Posterior cingulate gyrus (tissue), 11 donors: ENCODE results near the gene F12.

Experiments
- DNase-seq, 10 donors: peaks; one replicate each; pipeline versions ENCODE4 v3.0.0 to v3.0.0-alpha.2; 2020 to 2021; ENCODE audit warnings: mixed read lengths in 3 of 10
- intact Hi-C: fragments of 100-400 bp; cut with DNase I; formaldehyde crosslinking; loops from one replicate; pipeline ENCODE4 v1.15.1; 2023

The F12 gene

GRCh38 chr5:177373806-177374205 lies 35.6 kb downstream of the F12 start:
- intact Hi-C loops: no loop called here
- DNase-seq: no peak

GRCh38 chr5:177372910-177373309 lies 36.5 kb downstream of the F12 start:
- DNase-seq: no peak
- intact Hi-C loops: no loop called here

GRCh38 chr5:177372034-177372896 lies 37.1 kb downstream of the F12 start:
- intact Hi-C loops: no loop called here
- no peak for DNase-seq

- DNase-seq: peak in 2 of 10 donors; percentile 35 to 83
- intact Hi-C loops: no loop called here
Observed at GRCh38 chr5:177371120-177372033, 38.0 kb downstream of the F12 start.

- DNase-seq: peak in 6 of 10 donors; percentile 39 to 90 (median 65)
- intact Hi-C loops: no loop called here
Observed at GRCh38 chr5:177370488-177371119, 38.8 kb downstream of the F12 start.

GRCh38 chr5:177369645-177370440 lies 39.5 kb downstream of the F12 start:
- intact Hi-C loops: no loop called here
- DNase-seq: peak in 4 of 10 donors; percentile 37 to 87 (median 82)

GRCh38 chr5:177368869-177369644 lies 40.3 kb downstream of the F12 start:
- DNase-seq: no peak
- intact Hi-C loops: no loop called here

GRCh38 chr5:177367981-177368868 lies 41.1 kb downstream of the F12 start:
- intact Hi-C loops: no loop called here

GRCh38 chr5:177367323-177367848 lies 42.0 kb downstream of the F12 start:
- intact Hi-C loops: no loop called here
- DNase-seq: peak in 1 of 10 donors; percentile 70

More at GRCh38 chr5:177367981-177368868, 41.1 kb downstream of the F12 start:
- DNase-seq: peak in 1 of 10 donors; percentile 53

GRCh38 chr5:177366528-177367322 lies 42.6 kb downstream of the F12 start:
- peak in 2 of 10 donors; percentile 54 to 86 for DNase-seq

GRCh38 chr5:177365845-177366527 lies 43.4 kb downstream of the F12 start:
- peak in 2 of 10 donors; percentile 30 to 36 for DNase-seq
- intact Hi-C loops: no loop called here

More at GRCh38 chr5:177366528-177367322, 42.6 kb downstream of the F12 start:
- intact Hi-C loops: no loop called here

GRCh38 chr5:177364159-177364962 lies 45.0 kb downstream of the F12 start:
- intact Hi-C loops: no loop called here
- DNase-seq: no peak

GRCh38 chr5:177363565-177363964 lies 45.8 kb downstream of the F12 start:
- intact Hi-C loops: no loop called here
- peak in 1 of 10 donors; percentile 27 for DNase-seq

- DNase-seq: peak in 2 of 10 donors; percentile 38 to 86
- intact Hi-C loops: no loop called here
Observed at GRCh38 chr5:177362610-177363507, 46.5 kb downstream of the F12 start.

- intact Hi-C loops: no loop called here
Observed at GRCh38 chr5:177362292-177362609, 47.1 kb downstream of the F12 start.

More at GRCh38 chr5:177362292-177362609, 47.1 kb downstream of the F12 start:
- DNase-seq: peak in 1 of 10 donors; percentile 62
